ENCODE data around the gene MTSS2.

MTSS2 gene

GRCh38 chr16:70685938-70686375 is at the start of gene MTSS2:
MTSS2 (minus strand) TSS chr16:70686053; CDS start chr16:70685791, 262 bp downstream.
- DNase-seq = peak in 56 of 58 donors; percentile 25 to 91 (median 78)

- DNase-seq = no peak
Measured at GRCh38 chr16:70735141-70735979, 49.5 kb upstream of the MTSS2 start.

- DNase-seq = no peak
Measured at GRCh38 chr16:70734522-70735095, 48.8 kb upstream of the MTSS2 start.

DNA sequence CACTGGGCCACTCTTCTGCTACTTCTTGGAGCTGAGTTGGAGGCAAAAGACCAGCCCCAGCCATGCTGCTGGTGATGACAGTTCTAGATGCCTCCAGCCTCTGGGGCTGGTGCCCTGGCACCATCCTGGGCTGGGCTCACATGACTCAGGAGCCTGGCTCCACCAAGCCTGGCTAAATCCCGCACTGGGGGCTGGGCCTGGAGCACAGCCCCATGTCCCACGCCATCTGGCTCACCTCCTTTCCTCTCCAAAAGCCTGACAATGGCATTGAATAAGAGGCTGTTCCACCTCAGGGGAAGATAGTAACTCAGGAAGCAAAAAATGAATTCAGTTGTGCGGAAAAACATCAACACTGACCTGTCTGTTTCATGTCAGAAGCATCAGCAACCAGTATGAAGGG is 45.1 kb upstream of the MTSS2 start:
- peak in 21 of 58 donors; percentile 7 to 57 (median 31) for DNase-seq

DNA sequence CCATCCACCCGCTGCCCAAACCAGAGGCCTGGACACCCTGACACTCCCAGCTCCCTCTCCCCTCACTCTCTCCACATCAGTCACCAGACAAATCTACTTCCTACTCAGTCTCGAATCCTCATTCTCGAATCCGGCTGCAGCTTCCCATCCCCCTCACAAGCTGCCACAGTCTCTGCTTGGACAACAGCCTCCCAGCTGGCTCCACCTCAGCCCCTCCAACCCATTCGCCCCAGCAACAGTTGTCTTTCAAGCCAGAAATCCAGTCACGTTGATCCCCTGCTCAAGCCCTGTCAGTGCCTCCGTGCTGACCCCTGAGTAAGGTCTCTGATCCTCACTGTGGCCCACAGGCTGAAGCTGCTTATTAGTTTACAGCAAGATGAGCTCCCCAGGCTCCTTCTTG is 44.2 kb upstream of the MTSS2 start:
- peak in 42 of 58 donors; percentile 12 to 68 (median 41) for DNase-seq

DNA sequence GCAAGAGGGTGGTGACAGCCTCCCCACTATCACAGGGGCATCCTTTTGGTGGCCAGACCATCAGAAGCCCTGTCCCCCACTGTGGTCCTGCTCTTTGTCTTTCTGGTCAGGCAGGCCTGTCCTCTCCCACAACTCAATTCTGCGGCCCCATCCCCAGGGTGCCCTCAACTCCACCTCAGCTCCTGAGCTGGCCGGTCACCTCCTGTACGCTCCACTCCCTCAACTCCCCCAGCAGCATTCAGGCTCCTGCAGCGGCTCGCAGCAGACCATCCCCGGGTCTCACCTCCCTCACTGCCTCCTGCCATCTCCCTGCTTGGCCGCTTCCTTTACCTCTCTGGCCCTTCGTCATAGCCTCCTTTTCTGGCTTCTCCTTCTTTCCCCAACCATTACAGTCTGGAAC is 43.4 kb upstream of the MTSS2 start:
- no peak for DNase-seq

GRCh38 chr16:70728150-70728549 is 42.3 kb upstream of the MTSS2 start:
- no peak for DNase-seq

DNA sequence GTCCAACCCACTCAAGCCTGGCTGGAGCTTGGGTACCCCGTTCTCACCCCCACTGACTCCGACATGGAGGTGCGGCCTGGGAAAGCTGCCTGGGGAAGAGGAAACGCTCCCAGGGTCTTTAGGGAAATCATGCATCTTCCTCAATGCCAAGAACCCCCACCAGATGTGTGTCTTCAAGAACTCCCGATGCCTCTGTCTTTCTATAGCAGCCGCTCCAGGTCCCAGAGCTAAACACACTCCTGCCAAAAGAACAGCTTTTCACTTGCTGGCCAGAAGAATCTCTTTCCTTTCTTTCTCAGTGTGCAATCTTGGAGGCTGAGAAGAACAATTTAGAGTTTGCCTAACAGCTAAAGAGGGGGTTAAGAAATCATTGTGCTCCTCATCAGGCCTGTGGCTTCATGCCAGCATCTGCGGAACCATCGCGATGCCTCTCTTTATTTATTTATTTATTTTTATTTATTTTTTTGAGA is 41.1 kb upstream of the MTSS2 start:
- DNase-seq = peak in 1 of 58 donors; percentile 10

DNA sequence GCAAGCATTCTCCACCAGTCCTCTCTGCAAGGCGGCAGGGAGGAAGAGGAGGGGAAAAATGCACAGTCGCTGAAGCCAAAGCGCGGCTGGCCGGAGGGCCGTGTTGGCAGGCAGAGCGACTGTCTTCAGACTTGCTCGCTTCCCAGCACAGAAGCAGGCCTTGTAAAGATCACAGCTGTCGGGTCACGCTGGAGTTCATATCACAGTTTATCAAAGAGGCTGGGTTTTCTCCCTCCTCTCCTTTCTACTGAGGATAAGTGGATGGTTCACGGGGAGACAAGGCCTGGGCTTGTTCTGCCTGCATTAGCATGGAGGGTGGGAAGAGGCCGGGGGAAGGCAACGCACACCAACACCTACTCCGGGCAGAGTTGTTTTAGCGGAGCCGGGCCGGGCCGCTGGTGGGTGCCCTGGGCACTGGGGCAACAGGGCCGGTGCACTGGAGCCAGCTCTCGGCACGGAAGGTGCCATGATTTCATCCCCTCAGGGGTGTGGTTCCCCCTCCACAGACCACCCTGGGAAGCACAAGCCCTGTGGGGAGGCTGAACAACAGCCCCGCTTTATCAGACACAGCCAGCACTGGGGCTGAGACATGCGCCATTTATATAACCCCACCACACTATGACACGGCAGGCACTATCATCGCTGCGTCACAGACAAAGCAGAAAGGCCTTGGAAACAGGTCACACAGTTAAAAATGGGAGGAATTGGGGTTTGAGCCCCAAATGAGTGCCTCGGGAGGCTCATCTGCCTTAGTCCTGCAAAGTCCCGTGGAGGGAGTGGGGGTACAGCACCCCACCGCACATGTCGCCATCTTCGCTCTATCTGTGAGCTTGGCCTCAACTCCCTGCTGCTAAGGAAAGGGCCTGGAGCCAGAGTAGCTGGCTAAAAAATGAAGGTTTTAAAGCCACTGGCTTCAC is 40.3 kb upstream of the MTSS2 start:
- peak in 53 of 58 donors; percentile 28 to 94 (median 81) for DNase-seq

DNA sequence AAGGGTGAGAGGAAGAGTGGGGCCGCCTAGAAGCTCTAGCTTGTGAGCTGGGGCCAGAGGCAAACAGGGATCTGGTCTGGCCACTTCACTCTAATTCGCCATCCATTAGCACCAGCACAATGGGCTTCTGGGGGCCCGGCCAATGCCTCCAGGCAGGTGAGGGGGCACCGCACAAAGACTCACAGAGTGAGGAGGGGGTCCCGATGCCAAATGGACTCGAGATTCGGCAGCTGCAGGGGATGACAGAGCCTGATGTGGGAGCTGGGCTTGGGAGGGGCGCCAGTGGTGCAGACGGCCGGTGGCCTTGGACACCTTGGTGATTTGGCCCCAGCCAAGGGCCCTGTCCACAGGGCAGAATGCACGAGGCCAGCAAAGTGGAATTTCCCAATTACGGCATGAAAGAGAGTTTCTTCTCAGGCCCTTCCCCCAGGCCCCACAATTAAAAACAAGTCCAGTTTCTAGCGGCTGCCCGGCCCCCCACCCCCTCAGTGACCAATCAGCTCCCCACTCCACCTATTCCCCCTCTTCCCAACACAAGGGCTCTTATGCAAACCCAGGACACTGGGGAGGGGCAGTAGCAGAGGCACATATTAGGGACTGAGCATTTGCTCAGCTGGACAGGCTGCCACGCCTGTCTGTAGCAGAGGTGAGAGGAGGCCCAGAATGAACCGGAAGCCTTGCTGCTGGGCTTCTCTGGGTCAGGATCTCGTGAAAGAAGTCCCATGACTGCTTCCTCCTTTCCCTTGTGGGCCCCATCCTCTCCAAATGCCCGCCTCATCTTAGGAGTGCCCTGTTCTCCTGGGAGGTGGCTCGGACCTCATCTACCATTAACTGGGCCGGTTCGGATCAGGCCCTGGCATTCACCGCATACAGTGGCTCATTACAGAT is 39.4 kb upstream of the MTSS2 start:
- peak in 45 of 58 donors; percentile 13 to 88 (median 71) for DNase-seq

- no peak for DNase-seq
Measured at GRCh38 chr16:70724146-70725023, 38.5 kb upstream of the MTSS2 start.

DNA sequence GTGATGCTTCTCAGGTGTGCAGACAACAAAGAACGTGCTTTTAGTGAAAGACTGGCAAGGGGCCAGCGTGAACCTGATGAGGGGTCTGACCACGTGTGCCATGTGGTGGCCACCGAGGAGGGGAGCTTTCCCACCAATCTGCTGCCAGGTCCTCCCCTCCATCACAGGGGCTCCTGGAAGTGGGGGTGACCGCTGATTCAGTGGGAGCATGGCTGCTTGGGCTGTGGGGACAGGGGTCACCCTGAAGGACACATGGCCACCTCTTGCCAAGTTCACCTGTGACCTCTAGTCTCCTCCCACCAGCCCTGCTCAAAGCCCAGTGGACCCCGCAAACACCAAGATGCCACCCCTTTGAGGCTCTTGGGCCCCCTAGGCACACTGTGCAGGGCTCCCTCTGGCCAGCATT is 37.9 kb upstream of the MTSS2 start:
- DNase-seq = no peak

- no peak for DNase-seq
Measured at GRCh38 chr16:70721202-70721963, 35.5 kb upstream of the MTSS2 start.

DNA sequence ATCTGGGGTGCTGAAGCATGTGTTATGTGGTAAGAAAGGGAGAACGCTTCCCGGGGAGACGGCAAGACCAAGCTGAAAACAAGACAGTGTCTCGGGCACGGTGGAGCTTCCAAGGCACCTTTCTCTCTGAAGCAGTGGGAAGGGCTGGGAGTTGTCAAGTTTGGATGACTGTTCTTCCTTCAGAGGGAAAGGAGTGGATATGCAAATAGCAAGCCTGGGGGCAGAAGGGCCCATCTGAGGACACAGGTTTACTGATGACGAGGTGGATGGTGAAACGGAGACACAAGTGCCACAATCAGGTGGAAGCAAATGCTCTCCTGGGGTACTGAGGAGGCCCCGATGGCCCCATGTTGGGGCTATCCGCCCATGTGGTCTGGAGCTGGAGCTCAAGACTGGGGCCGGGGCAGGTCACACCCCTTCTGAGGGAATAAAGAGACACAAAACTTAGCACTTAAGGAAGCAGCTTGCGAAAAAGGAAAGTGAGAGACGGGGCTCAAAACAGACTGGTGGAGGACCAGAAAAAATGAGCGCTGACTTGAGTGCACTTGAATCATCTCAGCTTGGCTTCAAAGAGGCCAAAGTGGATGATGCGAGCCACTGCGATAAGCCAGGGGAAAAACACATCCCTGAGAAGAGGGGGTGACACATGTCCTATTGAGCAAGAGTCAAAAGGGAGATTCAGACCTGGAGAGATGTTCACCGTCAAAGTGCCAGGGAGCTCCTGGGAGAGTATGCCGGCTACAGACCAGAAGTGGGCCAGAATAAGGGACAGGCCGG is 34.8 kb upstream of the MTSS2 start:
- DNase-seq = no peak

DNA sequence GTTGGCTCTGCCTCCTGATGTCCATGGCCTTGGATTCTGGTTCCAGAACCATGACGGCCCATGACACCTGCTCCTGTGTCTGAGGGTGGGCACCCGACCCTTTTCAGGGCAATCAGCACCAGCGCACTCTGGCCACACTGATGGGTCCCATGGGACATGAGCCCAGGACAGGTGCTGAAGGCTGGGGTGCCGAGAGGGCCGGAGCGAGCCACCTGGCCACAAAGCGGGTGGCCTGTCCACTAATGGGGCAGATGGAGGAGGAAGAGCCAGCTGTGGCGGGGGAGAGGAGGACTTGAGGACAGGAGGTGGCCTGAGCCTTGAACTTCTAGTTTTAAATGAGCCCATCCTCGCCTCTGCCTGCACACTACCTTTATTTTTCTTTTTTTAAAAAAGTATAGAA is 31.2 kb upstream of the MTSS2 start:
- DNase-seq = no peak

GRCh38 chr16:70715860-70716357 is 30.1 kb upstream of the MTSS2 start:
- DNase-seq = peak in 31 of 58 donors; percentile 17 to 84 (median 46)

GRCh38 chr16:70715055-70715858 is 29.4 kb upstream of the MTSS2 start:
- peak in 49 of 58 donors; percentile 14 to 84 (median 62) for DNase-seq

All from anterior cingulate cortex (tissue), 58 donors.